ENCODE results near the gene NLGN1.

- TF ChIP-seq CTCF (IDR thresholded peaks at IDR 0.05; ENCODE audit: control extremely low read depth in 1 of 3, insufficient read depth in 1 of 3, low read depth in 1 of 3, low read length in 3 of 3) (no peak), HDAC6 (IDR thresholded peaks at IDR 0.05; ENCODE audit: low read depth, low read length) (no peak), ATF3 (IDR thresholded peaks at IDR 0.05; ENCODE audit: insufficient read depth, low read depth, low read length) (no peak), ZNF274 (IDR thresholded peaks at IDR 0.05; ENCODE audit: borderline replicate concordance, extremely low read depth, low read length) (no peak), MAX (IDR thresholded peaks at IDR 0.05) (no peak), POLR2A (IDR thresholded peaks at IDR 0.05; ENCODE audit: control extremely low read depth in 1 of 2, low read depth in 2 of 2, low read length in 2 of 2) (no peak), TAF1 (IDR thresholded peaks at IDR 0.05; ENCODE audit: low read depth, low read length) (no peak)
Measured at GRCh38 chr3:173863551-173863950, 466.0 kb downstream of the NLGN1 start.
